B cell (primary cell): ENCODE data around the gene ACOXL. TPM values are rescaled to one million over a fixed set of nuclear protein-coding genes. Genes with fewer than 3 reads are reported as not detected.

Experiments used
- ATAC-seq: fragments of 200-7000 bp; cut with Tn5 transposase; one replicate; pipeline ENCODE4 v1.10.0; 2021; ENCODE audit warnings: low read depth, mild to moderate bottlenecking, moderate number of reproducible peaks, moderate library complexity
- CTCF ChIA-PET: fragments of 350-600 bp; sonication (Branson Sonifier 250); formaldehyde crosslinking; loops from one replicate; lab custom pipeline; 2021; ENCODE audit warnings: antibody characterized with exemption, inconsistent platforms; lab: Charles Lee
- POLR2A ChIA-PET: fragments of 350-600 bp; sonication (Branson Sonifier 250); formaldehyde crosslinking; loops from one replicate; lab custom pipeline; 2021; ENCODE audit warnings: antibody characterized with exemption; lab: Charles Lee
- DNase-seq: peaks from one replicate; pipeline ENCODE4 v3.0.0; 2013
- H2AFZ ChIP-seq: 2 replicates; pipeline ENCODE4 v1.6.1; 2012; ENCODE audit warnings: mild to moderate bottlenecking, low read depth, low read length; ENCODE audit not compliant: insufficient read depth, poor library complexity, severe bottlenecking
- H3K27ac ChIP-seq, 2 donors: 1 replicate in 1 of 2; 2 replicates in 1 of 2; pipeline ENCODE4 v1.5.1; 2012 to 2013; ENCODE audit warnings: low read length in 2 of 2, mild to moderate bottlenecking in 2 of 2, moderate library complexity in 1 of 2
- H3K27me3 ChIP-seq, 4 experiments: fragments of 200-600 bp in 1 of 4; sonication (generic) in 1 of 4; replicated peaks in 1 of 4; 1 replicate in 2 of 4; 2 replicates in 2 of 4; pipeline versions ENCODE4 v1.6.1 to v1.7.0; 2013 to 2016; ENCODE audit warnings: low read length in 3 of 4, mild to moderate bottlenecking in 2 of 4, mixed read lengths in 1 of 4, moderate library complexity in 1 of 4; ENCODE audit not compliant: insufficient read depth in 4 of 4, control insufficient read depth in 3 of 4; ENCODE audit errors: control extremely low read depth in 1 of 4
- H3K36me3 ChIP-seq, 2 experiments: replicated peaks in 1 of 2; 1 replicate in 1 of 2; 2 replicates in 1 of 2; pipeline versions ENCODE4 v1.6.1 to v1.7.1; 2013; ENCODE audit warnings: low read length in 1 of 2; ENCODE audit not compliant: insufficient read depth in 2 of 2, control insufficient read depth in 1 of 2; ENCODE audit errors: control extremely low read depth in 1 of 2, extremely low read depth in 1 of 2
- H3K4me1 ChIP-seq, 2 donors: fragments of 200-600 bp in 1 of 2; sonication (generic) in 1 of 2; 1 replicate in 1 of 2; 2 replicates in 1 of 2; pipeline versions ENCODE4 v1.5.1 to v1.6.1; 2013 to 2017; ENCODE audit warnings: low read length in 2 of 2; ENCODE audit not compliant: control insufficient read depth in 2 of 2, insufficient read depth in 2 of 2
- H3K4me2 ChIP-seq: replicated peaks from 2 replicates; pipeline ENCODE3; 2012; ENCODE audit warnings: mild to moderate bottlenecking, low read depth, low read length; ENCODE audit not compliant: poor library complexity, severe bottlenecking
- H3K4me3 ChIP-seq, 5 experiments: fragments of 200-600 bp in 1 of 5; sonication (generic) in 1 of 5; 1 replicate in 3 of 5; 2 replicates in 2 of 5; pipeline versions ENCODE4 v1.5.1 to v1.7.0; 2011 to 2016; ENCODE audit warnings: low read length in 4 of 5, mild to moderate bottlenecking in 4 of 5, low read depth in 2 of 5, control low read depth in 1 of 5, moderate library complexity in 1 of 5; ENCODE audit not compliant: insufficient read depth in 1 of 5; ENCODE audit errors: control extremely low read depth in 1 of 5, extremely low read depth in 1 of 5
- H3K79me2 ChIP-seq: fragments of 200-600 bp; sonication (generic); one replicate; pipeline ENCODE4 v1.6.0; 2016; ENCODE audit warnings: low read length; ENCODE audit not compliant: control insufficient read depth, insufficient read depth
- H3K9ac ChIP-seq: fragments of 200-600 bp; sonication (generic); 2 replicates; pipeline ENCODE4 v1.6.1; 2017; ENCODE audit warnings: mild to moderate bottlenecking, low read length, moderate library complexity
- H3K9me3 ChIP-seq, 3 donors: one replicate each; pipeline versions ENCODE4 v1.6.1 to v1.7.1; 2013; ENCODE audit warnings: low read length in 2 of 3; ENCODE audit not compliant: control insufficient read depth in 2 of 3, insufficient read depth in 1 of 3; ENCODE audit errors: control extremely low read depth in 1 of 3
- H4K20me1 ChIP-seq: 2 replicates; pipeline ENCODE4 v1.6.0; 2012; ENCODE audit warnings: mild to moderate bottlenecking, low read length; ENCODE audit not compliant: insufficient read depth, control insufficient read depth, poor library complexity, severe bottlenecking
- H3K27ac Mint-ChIP-seq: one replicate; pipeline ENCODE4 v1.8.0; 2021; ENCODE audit warnings: mixed read lengths
- H3K27me3 Mint-ChIP-seq: one replicate; pipeline ENCODE4 v1.8.0; 2021; ENCODE audit warnings: mixed read lengths
- H3K4me1 Mint-ChIP-seq: one replicate; pipeline ENCODE4 v1.8.0; 2021; ENCODE audit warnings: mixed read lengths
- H3K4me3 Mint-ChIP-seq: one replicate; pipeline ENCODE4 v1.8.0; 2021; ENCODE audit warnings: mixed read lengths
- H3K9me3 Mint-ChIP-seq: one replicate; pipeline ENCODE4 v1.8.0; 2022; ENCODE audit warnings: mixed read lengths; ENCODE audit not compliant: insufficient read depth
- CTCF ChIP-seq: fragments of 200-600 bp; IDR thresholded peaks from one replicate; pipeline ENCODE4 v1.8.0; 2022; ENCODE audit warnings: antibody characterized with exemption, mild to moderate bottlenecking
- EZH2 ChIP-seq: IDR thresholded peaks from 2 replicates; pipeline ENCODE4 v1.6.1; 2012; ENCODE audit warnings: borderline replicate concordance, low read depth, mild to moderate bottlenecking, moderate library complexity, low read length; ENCODE audit not compliant: insufficient read depth, poor library complexity, severe bottlenecking
- WGBS: methylation state at CpG from one replicate; pipeline ENCODE4 v1.1.5; 2013; ENCODE audit warnings: missing lambda C conversion rate; ENCODE audit not compliant: insufficient coverage; 5-methylcytosine and 5-hydroxymethylcytosine counted together
- intact Hi-C: fragments of 100-400 bp; cut with micrococcal nuclease; formaldehyde crosslinking; loops from one replicate; pipeline ENCODE4 v1.10.0; 2022
- polyA plus RNA-seq: library from polyadenylated mRNA; depleted of rRNA; stranded (reverse); fragments of >200 nt; gene quantifications from 2 replicates; pipeline ENCODE4 v1.2.3, GENCODE V29; 2012
- total RNA-seq, 2 donors: library from RNA; stranded (reverse); fragments of 120-200 nt in 1 of 2; gene quantifications; 1 replicate in 1 of 2; 2 replicates in 1 of 2; pipeline versions ENCODE4 v1.2.3 to v1.2.4, GENCODE V29; 2013 to 2022

ACOXL gene
- total and polyA plus RNA-seq, 2 donors (not counting 1 experiment from before 2014, with no cell fraction given), result 0.06 TPM; not detected in 1

- no peak for ATAC-seq
- CTCF ChIA-PET, result interaction anchor here (0.6 to 1.0 kb wide), 2 partner anchors 16 to 79 kb away, joined by 3 read pairs; no protein-coding TSS in a partner anchor
- TF ChIP-seq EZH2 (no peak), CTCF (no peak)
- no peaks in the 10 kb centered on the region for H3K36me3 ChIP-seq
- no peak overlapping the region for H3K4me2 ChIP-seq
- H3K4me1 ChIP-seq, result no peaks in the 10 kb centered on the region
- no peak overlapping the region for H3K27ac ChIP-seq
- no peak overlapping the region for H3K27ac Mint-ChIP-seq
- peaks cover 0 to 6% (median 0%) of the 10 kb centered on the region in 4 experiments for H3K27me3 ChIP-seq
- H3K4me3 ChIP-seq, result no peak overlapping the region
- intact Hi-C loops, result no loop called here
- no peak overlapping the region for H3K4me3 Mint-ChIP-seq
- no peaks in the 10 kb centered on the region for H4K20me1 ChIP-seq
- H3K9me3 ChIP-seq, result peaks cover 2 to 14% (median 7%) of the 10 kb centered on the region in 3 donors
- POLR2A ChIA-PET, result no interaction called here
- peaks cover 5% of the 10 kb centered on the region for H3K4me1 Mint-ChIP-seq
- peaks cover 2% of the 10 kb centered on the region for H3K9me3 Mint-ChIP-seq
- H2AFZ ChIP-seq, result no peak overlapping the region
- H3K9ac ChIP-seq, result no peak overlapping the region
- H3K27me3 Mint-ChIP-seq, result peaks cover 24% of the 10 kb centered on the region
- DNase-seq, result no peak
- H3K79me2 ChIP-seq, result no peaks in the 10 kb centered on the region
- 100% methylated on average over 2 of the region's 4 CpGs for WGBS
Observed at GRCh38 chr2:110690083-110690965, 42.0 kb upstream of the ACOXL start.
